C4-2B (cell line): Measurements from ENCODE around the gene NAPG.

Experiments
- CTCF ChIP-seq: fragments of 450-650 bp; conservative IDR thresholded peaks from 2 replicates; pipeline ENCODE4 v1.5.1; 2017; ENCODE audit warnings: mild to moderate bottlenecking
- ZFX ChIP-seq: fragments of 450-650 bp; IDR thresholded peaks from 2 replicates; pipeline ENCODE4 v1.6.1; 2017

GRCh38 chr18:10562773-10563160 is 36.9 kb downstream of the NAPG start:
- no peak for TF ChIP-seq CTCF
- TF ChIP-seq ZFX, result no peak
